Omental fat pad (tissue), 4 donors: ENCODE results near the gene CCL8. TPM values are rescaled to one million over a fixed set of nuclear protein-coding genes. Genes with fewer than 3 reads are reported as not detected.

Source experiments
- ATAC-seq: fragments of 150-250 bp; one replicate; pipeline ENCODE4 v1.9.1; 2016; ENCODE audit warnings: mild to moderate bottlenecking, moderate library complexity; ENCODE audit not compliant: low FRiP score
- DNase-seq: peaks from one replicate; pipeline ENCODE4 v3.0.0-alpha.2; 2019; ENCODE audit warnings: low spot score
- total RNA-seq, 4 donors: library from RNA; depleted of rRNA; stranded (reverse); fragments of >200 nt; gene quantifications; one replicate each; pipeline ENCODE4 v1.1.0, GENCODE V29; 2016
- TF ChIP-seq, protein P1 (sequence below), 3 donors: fragments of 450-650 bp; IDR thresholded peaks; one replicate each; pipeline ENCODE4 v1.5.1; 2016 to 2017; ENCODE audit warnings: antibody characterized with exemption in 3 of 3, mild to moderate bottlenecking in 3 of 3, moderate library complexity in 2 of 3

CCL8 gene
- total RNA-seq, 4 donors from 2014 or later, result 0.56 to 3.4 (median 2.9) TPM

DNA sequence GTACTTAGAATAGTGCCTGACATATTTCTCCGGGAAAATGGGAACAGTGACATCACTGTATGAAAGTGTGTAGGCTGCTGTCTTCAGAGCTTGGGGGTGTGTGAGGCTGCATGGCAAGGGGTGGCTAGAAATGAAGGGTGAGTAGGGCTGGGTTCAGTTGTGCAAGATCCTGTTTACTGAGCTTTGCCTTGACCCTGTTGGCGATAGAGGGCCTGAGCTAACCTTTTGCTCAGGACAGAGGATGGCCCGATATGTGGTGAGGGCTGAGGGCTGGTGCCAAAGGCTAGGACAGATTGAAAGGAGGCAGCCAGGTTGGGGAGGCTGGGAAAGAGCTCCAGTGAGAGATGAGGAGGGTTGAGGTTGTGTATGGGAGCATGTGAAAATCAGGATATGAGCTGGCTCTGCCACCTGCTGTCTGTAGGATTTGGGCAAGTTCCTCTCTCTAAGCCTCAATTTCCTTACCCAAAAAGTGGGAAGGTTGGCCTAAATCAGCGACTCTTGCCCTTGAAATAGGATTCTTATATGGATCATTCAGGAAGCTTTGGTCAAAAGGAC lies 49.8 kb downstream of the CCL8 start:
- no peak for ATAC-seq
- TF ChIP-seq, protein P1, sequence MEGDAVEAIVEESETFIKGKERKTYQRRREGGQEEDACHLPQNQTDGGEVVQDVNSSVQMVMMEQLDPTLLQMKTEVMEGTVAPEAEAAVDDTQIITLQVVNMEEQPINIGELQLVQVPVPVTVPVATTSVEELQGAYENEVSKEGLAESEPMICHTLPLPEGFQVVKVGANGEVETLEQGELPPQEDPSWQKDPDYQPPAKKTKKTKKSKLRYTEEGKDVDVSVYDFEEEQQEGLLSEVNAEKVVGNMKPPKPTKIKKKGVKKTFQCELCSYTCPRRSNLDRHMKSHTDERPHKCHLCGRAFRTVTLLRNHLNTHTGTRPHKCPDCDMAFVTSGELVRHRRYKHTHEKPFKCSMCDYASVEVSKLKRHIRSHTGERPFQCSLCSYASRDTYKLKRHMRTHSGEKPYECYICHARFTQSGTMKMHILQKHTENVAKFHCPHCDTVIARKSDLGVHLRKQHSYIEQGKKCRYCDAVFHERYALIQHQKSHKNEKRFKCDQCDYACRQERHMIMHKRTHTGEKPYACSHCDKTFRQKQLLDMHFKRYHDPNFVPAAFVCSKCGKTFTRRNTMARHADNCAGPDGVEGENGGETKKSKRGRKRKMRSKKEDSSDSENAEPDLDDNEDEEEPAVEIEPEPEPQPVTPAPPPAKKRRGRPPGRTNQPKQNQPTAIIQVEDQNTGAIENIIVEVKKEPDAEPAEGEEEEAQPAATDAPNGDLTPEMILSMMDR (IDR thresholded peaks at IDR 0.05), result no peak
- no peak for DNase-seq

DNA sequence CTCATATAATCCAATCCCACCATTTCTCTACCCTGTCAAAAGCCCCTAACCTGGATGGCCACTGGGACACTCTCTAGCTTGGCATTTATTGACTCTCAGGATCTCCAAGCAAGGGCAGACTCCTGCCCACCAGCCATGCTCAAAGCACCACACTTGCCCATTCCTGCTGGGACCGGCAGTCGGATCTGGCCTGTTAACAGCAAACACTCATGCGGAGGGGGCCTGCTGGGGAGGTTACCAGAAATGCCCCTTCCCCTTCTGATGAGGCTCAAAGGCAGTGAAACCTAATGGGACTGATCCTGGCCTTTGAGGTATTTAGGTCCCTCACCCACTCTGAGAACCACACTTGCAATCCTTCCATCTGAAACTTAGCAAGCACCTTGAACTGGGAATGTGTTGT lies 50.3 kb downstream of the CCL8 start:
- ATAC-seq, result no peak
- TF ChIP-seq, protein P1 (IDR thresholded peaks at IDR 0.05), result no peak
- no peak for DNase-seq

DNA sequence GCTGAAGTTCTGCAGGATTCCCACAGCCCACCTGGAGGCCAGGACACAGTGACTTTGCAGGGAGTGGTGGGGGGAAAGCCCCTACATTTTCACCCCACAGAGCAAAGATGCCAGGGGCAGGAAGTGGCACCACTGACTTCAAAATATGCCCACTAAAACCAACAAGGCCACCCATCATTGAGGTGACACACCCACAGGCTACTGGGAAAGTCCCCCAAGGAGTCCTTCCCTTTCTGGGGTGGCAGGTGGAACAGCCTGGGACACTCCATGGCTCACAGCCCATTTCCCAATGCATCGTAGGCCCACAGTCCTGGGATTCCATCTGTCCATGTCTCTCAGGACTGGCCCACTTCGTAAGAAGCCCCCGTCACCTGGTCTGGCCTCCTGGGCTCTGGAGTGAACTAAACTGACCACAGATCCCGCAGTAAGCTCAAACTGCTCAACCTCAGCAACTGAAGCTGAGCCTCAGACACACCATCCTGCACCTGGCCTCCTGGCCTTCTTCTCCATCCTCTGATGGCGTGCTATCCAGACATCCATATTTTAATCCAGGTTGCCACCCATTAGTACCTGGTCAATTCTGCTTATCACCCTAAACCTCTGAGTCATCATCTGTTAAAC lies 51.3 kb downstream of the CCL8 start:
- ATAC-seq (no peak), DNase-seq (no peak)
- TF ChIP-seq, protein P1 (IDR thresholded peaks at IDR 0.05), result no peak

DNA sequence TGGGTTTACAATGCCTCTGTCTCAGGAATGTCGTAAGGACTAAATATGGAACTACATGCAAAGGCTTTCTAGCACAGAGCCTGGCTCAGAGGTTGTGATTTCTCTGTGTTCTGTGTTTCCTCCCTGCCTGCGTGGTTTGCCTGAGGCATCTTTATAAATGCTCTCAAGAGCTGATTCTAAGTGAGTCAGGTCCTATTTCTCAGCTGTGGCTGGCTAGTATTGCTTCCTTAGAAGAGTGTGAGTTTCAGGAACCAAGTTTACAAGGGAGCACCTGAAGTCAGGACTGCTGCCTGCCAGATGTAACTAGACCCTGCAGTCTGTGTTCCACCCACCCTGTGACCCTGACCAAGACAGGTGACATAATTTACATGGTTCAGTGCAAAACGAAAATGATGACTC lies 51.8 kb downstream of the CCL8 start:
- ATAC-seq (no peak), DNase-seq (no peak)
- TF ChIP-seq, protein P1 (IDR thresholded peaks at IDR 0.05), result no peak

Other genes with a start within 250 kb of the CCL8 start
- 100 to 1,000 TPM in 2 of 4 donors, 10 to 100 TPM in 2; 39.8 to 556 (median 227) TPM for gene CCL2, start 64.2 kb upstream of the CCL8 start, total RNA-seq
- gene CCL7, start 49.2 kb upstream of the CCL8 start, total RNA-seq, result 1 to 10 TPM in 2 of 4 donors, not detected in 2; 1.9 to 3.5 TPM
- 10 to 100 TPM in 1 of 4 donors, 1 to 10 TPM in 1, not detected in 2; 3.3 to 37.2 TPM for gene CCL11, start 33.7 kb upstream of the CCL8 start, total RNA-seq
- 10 to 100 TPM in 1 of 4 donors, 1 to 10 TPM in 3; 1.4 to 15.3 (median 4.1) TPM for gene CCL13, start 37.0 kb downstream of the CCL8 start, total RNA-seq
- not detected for gene CCL1, start 43.8 kb downstream of the CCL8 start, total RNA-seq